Stimulated activated CD4-positive, alpha-beta T cell treated with anti-CD3 and anti-CD28 coated beads, Interleukin-15, amount 100 ng/mL, for 24 hours (primary cell): Measurements from ENCODE around the gene OPN1SW.

ENCODE experiments used
- DNase-seq: peaks from one replicate; pipeline ENCODE4 v3.0.0-alpha.2; 2020

OPN1SW gene

DNA sequence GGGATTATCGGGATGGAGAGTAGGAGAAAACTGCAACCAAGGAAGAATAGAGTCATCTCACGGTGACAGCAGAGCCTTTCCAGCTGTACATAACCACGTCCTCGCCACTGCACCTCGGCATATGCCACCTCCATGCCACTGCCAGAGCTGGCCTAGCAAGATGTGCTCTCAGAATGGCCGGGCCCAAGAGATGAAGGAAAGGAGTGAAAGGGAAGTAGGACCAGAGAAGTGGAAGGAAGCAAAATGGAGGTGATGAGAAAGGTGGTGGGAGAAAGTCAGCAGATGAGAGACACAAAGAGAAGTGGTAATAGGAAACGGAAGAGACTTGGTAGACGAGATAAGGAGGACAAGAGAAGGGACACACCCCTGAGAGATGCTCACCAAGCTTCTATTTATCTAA is 44.4 kb downstream of the OPN1SW start:
- DNase-seq = no peak

DNA sequence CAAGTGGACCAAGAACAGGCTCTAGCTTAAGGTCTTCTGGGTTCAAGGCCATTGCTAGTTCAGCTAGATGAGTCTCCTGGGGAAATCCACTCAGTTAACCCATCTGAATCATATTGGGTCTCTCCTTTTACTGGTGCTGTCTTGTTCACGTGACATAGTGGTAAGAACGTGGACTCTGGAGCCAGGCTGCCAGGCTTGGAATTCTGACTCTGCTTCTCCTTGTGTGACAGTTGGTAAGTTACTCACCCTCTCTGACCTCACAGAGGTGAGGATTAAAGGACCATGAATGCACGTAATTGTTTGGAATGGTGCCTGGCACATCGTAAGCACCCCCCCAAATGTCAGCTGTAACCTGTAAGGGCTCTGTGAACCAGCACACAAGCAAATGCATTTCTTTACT is 46.1 kb downstream of the OPN1SW start:
- no peak for DNase-seq

DNA sequence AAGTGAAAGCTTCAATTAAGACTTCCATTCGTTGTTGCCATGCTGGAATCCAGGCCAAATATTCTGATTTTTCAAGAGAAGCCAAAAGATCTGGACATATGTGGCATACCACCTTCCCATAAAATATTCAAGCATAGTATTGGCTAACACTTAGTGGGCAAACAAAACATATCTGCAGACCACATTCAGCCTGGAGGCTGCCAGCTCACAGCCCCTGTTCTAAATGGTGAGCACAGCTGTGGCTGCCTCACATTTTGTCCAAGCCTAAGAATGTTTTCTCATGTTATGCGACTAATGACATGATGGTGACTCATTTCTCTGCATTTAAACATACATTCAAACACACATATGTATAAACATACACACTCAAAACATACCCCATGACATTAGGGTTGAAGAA is 47.0 kb downstream of the OPN1SW start:
- no peak for DNase-seq

DNA sequence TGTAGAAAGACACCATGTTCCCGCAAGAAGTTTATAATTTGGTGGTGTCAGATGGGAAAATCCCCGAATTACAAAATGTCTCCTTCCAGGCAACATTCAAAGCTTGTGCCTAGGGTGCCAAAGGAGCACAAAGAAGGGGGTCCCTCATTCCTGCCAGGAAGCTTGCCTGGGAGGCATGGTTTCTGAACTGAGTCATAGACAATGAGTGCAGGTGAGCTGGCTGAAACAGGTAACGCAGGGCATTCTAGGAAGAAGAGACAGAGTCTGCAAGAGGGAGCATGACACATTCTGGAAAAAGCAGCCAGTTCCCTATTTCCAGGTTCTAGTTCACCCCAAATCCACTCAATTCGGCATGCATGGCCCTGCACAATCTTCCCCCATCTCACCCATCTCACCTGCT is 48.4 kb downstream of the OPN1SW start:
- no peak for DNase-seq

DNA sequence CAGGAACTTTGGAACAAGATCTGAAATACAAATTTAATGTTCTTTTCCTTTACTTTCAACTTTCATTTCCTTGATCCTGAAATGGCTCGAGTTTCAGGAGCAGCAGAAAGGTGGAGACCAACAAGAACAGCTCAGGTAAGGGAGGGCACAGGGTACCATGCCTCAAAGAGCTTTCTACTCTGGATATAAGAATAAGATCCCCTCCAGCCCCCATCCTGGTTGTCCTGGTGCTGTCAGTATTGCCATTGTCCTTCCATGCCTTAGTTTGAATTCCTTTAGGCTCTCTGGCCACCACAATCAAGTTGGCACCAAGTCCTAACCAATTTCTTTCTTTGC is 48.9 kb downstream of the OPN1SW start:
- no peak for DNase-seq

DNA sequence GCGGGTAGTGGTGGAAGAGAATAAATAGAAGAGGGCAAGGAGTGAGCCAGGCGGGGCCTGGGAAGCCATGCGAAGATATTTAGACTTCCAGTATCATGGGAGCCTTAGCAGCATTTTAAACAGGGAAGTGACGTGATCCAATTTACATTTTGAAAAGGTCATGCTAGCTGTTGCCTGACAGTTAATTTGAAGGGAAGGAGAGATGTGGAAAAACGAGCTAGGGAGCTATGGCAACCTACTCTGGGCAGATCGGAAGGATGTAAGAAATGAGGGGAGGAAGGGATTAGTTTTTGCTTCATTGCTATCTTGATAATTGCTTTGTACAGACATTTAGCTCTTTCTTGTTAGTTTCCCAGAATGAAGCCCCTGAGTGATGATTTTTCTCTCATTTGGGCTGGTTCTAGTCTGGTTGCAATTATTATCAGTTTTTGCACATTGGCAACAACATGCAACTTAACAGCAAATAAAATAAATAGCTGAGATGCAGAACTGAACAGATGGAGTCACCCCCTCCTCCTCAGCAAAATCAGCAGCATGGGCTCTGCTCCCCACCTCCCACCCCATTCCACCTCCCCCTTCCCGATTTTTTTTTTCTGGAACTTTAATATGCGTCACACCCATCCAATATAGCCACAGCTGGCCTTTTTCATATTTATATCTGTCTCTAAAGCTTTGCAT is 49.4 kb downstream of the OPN1SW start:
- no peak for DNase-seq

DNA sequence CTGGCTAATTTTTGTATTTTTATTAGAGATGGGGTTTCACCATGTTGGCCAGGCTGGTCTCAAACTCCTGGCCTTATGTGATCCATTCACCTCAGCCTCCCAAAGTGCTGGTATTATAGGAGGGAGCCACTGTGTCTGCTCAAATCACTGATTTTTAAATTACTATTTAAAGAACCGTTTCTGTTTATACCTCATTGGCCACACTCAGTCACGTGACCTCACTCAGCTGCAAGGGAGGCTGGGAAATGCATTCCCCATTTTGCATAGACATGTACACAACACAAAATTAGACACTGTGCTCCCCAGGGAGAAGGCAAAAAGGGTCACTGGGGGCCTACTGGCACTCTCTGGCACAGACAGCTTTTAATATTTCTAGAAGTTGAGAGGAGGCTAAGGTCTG is 50.1 kb downstream of the OPN1SW start:
- DNase-seq = no peak

DNA sequence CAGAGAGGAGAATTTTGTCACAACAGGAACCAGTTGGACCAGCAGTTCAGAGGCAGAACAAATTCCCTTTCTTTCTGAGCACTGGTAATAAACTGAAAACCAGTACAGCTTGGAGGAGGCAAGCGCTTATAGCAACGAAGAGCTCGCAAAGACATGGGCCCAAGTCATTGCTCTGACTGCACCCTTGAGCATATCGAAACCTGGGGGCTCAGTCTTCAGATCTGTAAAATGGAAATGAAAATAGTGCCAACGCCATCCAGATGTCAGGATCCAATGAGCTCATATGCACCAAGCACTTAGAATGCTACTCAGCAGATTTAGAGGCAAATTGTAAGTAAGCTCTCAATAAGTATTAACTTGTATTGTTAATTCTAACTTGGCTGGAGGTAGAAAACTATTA is 50.9 kb downstream of the OPN1SW start:
- no peak for DNase-seq
